ENCODE results near the gene ARPC4.

DNA sequence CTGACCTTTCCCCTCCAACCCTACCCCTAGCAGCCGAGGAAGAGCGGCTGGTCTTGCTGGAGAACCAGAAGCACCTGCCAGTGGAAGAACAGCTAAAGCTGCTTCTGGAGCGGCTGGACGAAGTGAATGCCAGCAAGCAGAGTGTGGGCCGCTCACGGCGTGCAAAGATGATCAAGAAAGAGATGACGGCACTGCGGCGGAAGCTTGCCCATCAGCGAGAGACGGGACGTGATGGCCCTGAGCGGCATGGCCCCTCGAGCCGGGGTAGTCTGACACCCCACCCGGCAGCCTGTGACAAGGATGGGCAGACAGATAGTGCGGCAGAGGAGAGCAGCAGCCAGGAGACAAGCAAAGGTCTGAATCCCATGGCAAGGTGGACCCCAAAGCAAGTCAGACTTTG is 49.3 kb upstream of the ARPC4 start:
- TF ChIP-seq, protein P1, sequence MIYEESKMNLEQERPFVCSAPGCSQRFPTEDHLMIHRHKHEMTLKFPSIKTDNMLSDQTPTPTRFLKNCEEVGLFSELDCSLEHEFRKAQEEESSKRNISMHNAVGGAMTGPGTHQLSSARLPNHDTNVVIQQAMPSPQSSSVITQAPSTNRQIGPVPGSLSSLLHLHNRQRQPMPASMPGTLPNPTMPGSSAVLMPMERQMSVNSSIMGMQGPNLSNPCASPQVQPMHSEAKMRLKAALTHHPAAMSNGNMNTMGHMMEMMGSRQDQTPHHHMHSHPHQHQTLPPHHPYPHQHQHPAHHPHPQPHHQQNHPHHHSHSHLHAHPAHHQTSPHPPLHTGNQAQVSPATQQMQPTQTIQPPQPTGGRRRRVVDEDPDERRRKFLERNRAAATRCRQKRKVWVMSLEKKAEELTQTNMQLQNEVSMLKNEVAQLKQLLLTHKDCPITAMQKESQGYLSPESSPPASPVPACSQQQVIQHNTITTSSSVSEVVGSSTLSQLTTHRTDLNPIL (CRISPR knock-in tag; IDR thresholded peaks at IDR 0.05; ENCODE audit: low read depth), result no peak
- TF ChIP-seq ZFP30 (CRISPR knock-in tag; IDR thresholded peaks at IDR 0.05) (no peak), ZNF70 (CRISPR knock-in tag; IDR thresholded peaks at IDR 0.05) (no peak), ZNF8 (CRISPR knock-in tag; IDR thresholded peaks at IDR 0.05) (no peak), PPARA (CRISPR knock-in tag; IDR thresholded peaks at IDR 0.05; ENCODE audit: borderline replicate concordance) (no peak), TCF4 (CRISPR knock-in tag; IDR thresholded peaks at IDR 0.05; ENCODE audit: borderline replicate concordance) (no peak), OSR1 (CRISPR knock-in tag; IDR thresholded peaks at IDR 0.05) (no peak), ESRRG (CRISPR knock-in tag; IDR thresholded peaks at IDR 0.05) (no peak), ZFP3 (CRISPR knock-in tag; IDR thresholded peaks at IDR 0.05) (no peak), SNAI2 (CRISPR knock-in tag; IDR thresholded peaks at IDR 0.05) (no peak), GLIS3 (CRISPR knock-in tag; IDR thresholded peaks at IDR 0.05) (no peak)
- TF ChIP-seq, protein P2, sequence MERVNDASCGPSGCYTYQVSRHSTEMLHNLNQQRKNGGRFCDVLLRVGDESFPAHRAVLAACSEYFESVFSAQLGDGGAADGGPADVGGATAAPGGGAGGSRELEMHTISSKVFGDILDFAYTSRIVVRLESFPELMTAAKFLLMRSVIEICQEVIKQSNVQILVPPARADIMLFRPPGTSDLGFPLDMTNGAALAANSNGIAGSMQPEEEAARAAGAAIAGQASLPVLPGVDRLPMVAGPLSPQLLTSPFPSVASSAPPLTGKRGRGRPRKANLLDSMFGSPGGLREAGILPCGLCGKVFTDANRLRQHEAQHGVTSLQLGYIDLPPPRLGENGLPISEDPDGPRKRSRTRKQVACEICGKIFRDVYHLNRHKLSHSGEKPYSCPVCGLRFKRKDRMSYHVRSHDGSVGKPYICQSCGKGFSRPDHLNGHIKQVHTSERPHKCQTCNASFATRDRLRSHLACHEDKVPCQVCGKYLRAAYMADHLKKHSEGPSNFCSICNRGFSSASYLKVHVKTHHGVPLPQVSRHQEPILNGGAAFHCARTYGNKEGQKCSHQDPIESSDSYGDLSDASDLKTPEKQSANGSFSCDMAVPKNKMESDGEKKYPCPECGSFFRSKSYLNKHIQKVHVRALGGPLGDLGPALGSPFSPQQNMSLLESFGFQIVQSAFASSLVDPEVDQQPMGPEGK (CRISPR knock-in tag; IDR thresholded peaks at IDR 0.05; ENCODE audit: borderline replicate concordance), result no peak
